Activated naive CD4-positive, alpha-beta T cell treated with anti-CD3 and anti-CD28 coated beads, Interleukin-2, amount 50 U/mL, for 24 hours (primary cell): ENCODE results near the gene FBLN2.

Source experiments
- H3K27ac Mint-ChIP-seq: one replicate; pipeline ENCODE4 v1.8.0; 2021; ENCODE audit warnings: mild to moderate bottlenecking, mixed read lengths
- H3K27me3 Mint-ChIP-seq: one replicate; pipeline ENCODE4 v1.8.0; 2021; ENCODE audit warnings: mixed read lengths
- H3K36me3 Mint-ChIP-seq: one replicate; pipeline ENCODE4 v1.8.0; 2021; ENCODE audit warnings: mixed read lengths
- H3K4me1 Mint-ChIP-seq: one replicate; pipeline ENCODE4 v1.8.0; 2021; ENCODE audit warnings: mixed read lengths
- H3K4me3 Mint-ChIP-seq: one replicate; pipeline ENCODE4 v1.8.0; 2021; ENCODE audit warnings: mild to moderate bottlenecking, mixed read lengths
- H3K9me3 Mint-ChIP-seq: one replicate; pipeline ENCODE4 v1.8.0; 2021; ENCODE audit warnings: mixed read lengths

FBLN2 gene

GRCh38 chr3:13620776-13621365 is 71.9 kb downstream of the FBLN2 start:
- Mint-ChIP-seq H3K9me3 (no peaks in the 10 kb centered on the region), H3K27ac (no peak overlapping the region), H3K4me3 (no peak overlapping the region), H3K27me3 (no peaks in the 10 kb centered on the region), H3K36me3 (no peaks in the 10 kb centered on the region), H3K4me1 (peaks cover 7% of the 10 kb centered on the region)

- Mint-ChIP-seq H3K36me3 (no peaks in the 10 kb centered on the region), H3K27ac (peak overlapping the region; percentile 69), H3K4me1 (peaks cover 7% of the 10 kb centered on the region), H3K9me3 (no peaks in the 10 kb centered on the region), H3K4me3 (peak overlapping the region; percentile 73), H3K27me3 (no peaks in the 10 kb centered on the region)
Observed at GRCh38 chr3:13621381-13622221, 72.7 kb downstream of the FBLN2 start.

- H3K4me3 Mint-ChIP-seq, result no peak overlapping the region
- H3K4me1 Mint-ChIP-seq, result peaks cover 7% of the 10 kb centered on the region
- no peaks in the 10 kb centered on the region for H3K36me3 Mint-ChIP-seq
- H3K9me3 Mint-ChIP-seq, result no peaks in the 10 kb centered on the region
- H3K27ac Mint-ChIP-seq, result no peak overlapping the region
- H3K27me3 Mint-ChIP-seq, result no peaks in the 10 kb centered on the region
Observed at GRCh38 chr3:13622356-13622755, 73.4 kb downstream of the FBLN2 start.

GRCh38 chr3:13623101-13623654 is 74.3 kb downstream of the FBLN2 start:
- H3K9me3 Mint-ChIP-seq, result no peaks in the 10 kb centered on the region
- no peak overlapping the region for H3K4me3 Mint-ChIP-seq
- H3K27me3 Mint-ChIP-seq, result no peaks in the 10 kb centered on the region
- no peak overlapping the region for H3K27ac Mint-ChIP-seq
- H3K4me1 Mint-ChIP-seq, result peaks cover 7% of the 10 kb centered on the region
- H3K36me3 Mint-ChIP-seq, result no peaks in the 10 kb centered on the region

- no peaks in the 10 kb centered on the region for H3K9me3 Mint-ChIP-seq
- H3K27me3 Mint-ChIP-seq, result no peaks in the 10 kb centered on the region
- no peak overlapping the region for H3K4me3 Mint-ChIP-seq
- no peaks in the 10 kb centered on the region for H3K36me3 Mint-ChIP-seq
- peaks cover 7% of the 10 kb centered on the region for H3K4me1 Mint-ChIP-seq
- H3K27ac Mint-ChIP-seq, result no peak overlapping the region
Observed at GRCh38 chr3:13624021-13624420, 75.1 kb downstream of the FBLN2 start.

- Mint-ChIP-seq H3K4me3 (no peak overlapping the region), H3K27ac (no peak overlapping the region), H3K4me1 (peaks cover 7% of the 10 kb centered on the region), H3K9me3 (no peaks in the 10 kb centered on the region), H3K36me3 (no peaks in the 10 kb centered on the region), H3K27me3 (no peaks in the 10 kb centered on the region)
Observed at GRCh38 chr3:13624671-13625125, 75.8 kb downstream of the FBLN2 start.

- Mint-ChIP-seq H3K9me3 (no peaks in the 10 kb centered on the region), H3K27ac (no peak overlapping the region), H3K4me1 (peaks cover 6% of the 10 kb centered on the region), H3K4me3 (no peak overlapping the region), H3K27me3 (no peaks in the 10 kb centered on the region), H3K36me3 (no peaks in the 10 kb centered on the region)
Observed at GRCh38 chr3:13626396-13626795, 77.5 kb downstream of the FBLN2 start.

- Mint-ChIP-seq H3K4me1 (peaks cover under 1% of the 10 kb centered on the region), H3K36me3 (no peaks in the 10 kb centered on the region), H3K27me3 (no peaks in the 10 kb centered on the region), H3K4me3 (no peak overlapping the region), H3K9me3 (no peaks in the 10 kb centered on the region), H3K27ac (no peak overlapping the region)
Observed at GRCh38 chr3:13626915-13627460, 78.1 kb downstream of the FBLN2 start.

- Mint-ChIP-seq H3K9me3 (no peaks in the 10 kb centered on the region), H3K27me3 (no peaks in the 10 kb centered on the region), H3K27ac (no peak overlapping the region), H3K36me3 (no peaks in the 10 kb centered on the region), H3K4me3 (no peak overlapping the region), H3K4me1 (no peaks in the 10 kb centered on the region)
Observed at GRCh38 chr3:13627681-13628080, 78.8 kb downstream of the FBLN2 start.

GRCh38 chr3:13628432-13628831 is 79.5 kb downstream of the FBLN2 start:
- Mint-ChIP-seq H3K9me3 (no peaks in the 10 kb centered on the region), H3K27me3 (no peaks in the 10 kb centered on the region), H3K27ac (no peak overlapping the region), H3K4me1 (no peaks in the 10 kb centered on the region), H3K36me3 (no peaks in the 10 kb centered on the region), H3K4me3 (no peak overlapping the region)

GRCh38 chr3:13628841-13629551 is 80.1 kb downstream of the FBLN2 start:
- Mint-ChIP-seq H3K4me3 (no peak overlapping the region), H3K4me1 (no peaks in the 10 kb centered on the region), H3K27ac (no peak overlapping the region), H3K36me3 (no peaks in the 10 kb centered on the region), H3K9me3 (no peaks in the 10 kb centered on the region), H3K27me3 (no peaks in the 10 kb centered on the region)

- Mint-ChIP-seq H3K4me3 (no peak overlapping the region), H3K4me1 (no peaks in the 10 kb centered on the region), H3K9me3 (no peaks in the 10 kb centered on the region), H3K27ac (no peak overlapping the region), H3K27me3 (no peaks in the 10 kb centered on the region), H3K36me3 (no peaks in the 10 kb centered on the region)
Observed at GRCh38 chr3:13629644-13630043, 80.7 kb downstream of the FBLN2 start.

GRCh38 chr3:13631256-13631655 is 82.3 kb downstream of the FBLN2 start:
- H3K9me3 Mint-ChIP-seq, result no peaks in the 10 kb centered on the region
- H3K4me3 Mint-ChIP-seq, result no peak overlapping the region
- no peak overlapping the region for H3K27ac Mint-ChIP-seq
- no peaks in the 10 kb centered on the region for H3K36me3 Mint-ChIP-seq
- H3K27me3 Mint-ChIP-seq, result no peaks in the 10 kb centered on the region
- no peaks in the 10 kb centered on the region for H3K4me1 Mint-ChIP-seq

- Mint-ChIP-seq H3K4me1 (no peaks in the 10 kb centered on the region), H3K27ac (no peak overlapping the region), H3K4me3 (no peak overlapping the region), H3K36me3 (no peaks in the 10 kb centered on the region), H3K9me3 (no peaks in the 10 kb centered on the region), H3K27me3 (no peaks in the 10 kb centered on the region)
Observed at GRCh38 chr3:13633176-13633575, 84.3 kb downstream of the FBLN2 start.

- no peaks in the 10 kb centered on the region for H3K9me3 Mint-ChIP-seq
- H3K4me3 Mint-ChIP-seq, result no peak overlapping the region
- H3K27me3 Mint-ChIP-seq, result no peaks in the 10 kb centered on the region
- H3K4me1 Mint-ChIP-seq, result no peaks in the 10 kb centered on the region
- no peak overlapping the region for H3K27ac Mint-ChIP-seq
- H3K36me3 Mint-ChIP-seq, result no peaks in the 10 kb centered on the region
Observed at GRCh38 chr3:13634151-13634550, 85.2 kb downstream of the FBLN2 start.
